Endothelial cell of umbilical vein (primary cell): ENCODE measurements around the gene TLR9. TPM values are rescaled to one million over a fixed set of nuclear protein-coding genes. Genes with fewer than 3 reads are reported as not detected.

Source experiments
- BruUV-seq: library from RNA; stranded (reverse); fragments of 400-500 nt; replicated peaks from 2 replicates; lab custom pipeline; 2021; lab: Mats Ljungman, UMichigan
- CTCF ChIA-PET: fragments of 300-600, 350-600 bp; sonication (Branson Sonifier 250); formaldehyde crosslinking; loops from one replicate; lab custom pipeline; 2021; ENCODE audit warnings: antibody characterized with exemption, inconsistent platforms; lab: Charles Lee
- POLR2A ChIA-PET: fragments of 300-600, 350-600 bp; sonication (Branson Sonifier 250); formaldehyde crosslinking; loops from one replicate; lab custom pipeline; 2021; ENCODE audit warnings: antibody characterized with exemption, inconsistent platforms; lab: Charles Lee
- DNase-seq: peaks from one replicate; pipeline ENCODE4 v3.0.0-alpha.2; 2011; ENCODE audit warnings: low read depth, low spot score
- FAIRE-seq: peaks from 2 replicates; lab custom pipeline; 2011; peaks lifted over from hg19 to GRCh38; lab: Jason Lieb, UNC
- H2AFZ ChIP-seq: 2 replicates; pipeline ENCODE4 v1.6.0; 2012; ENCODE audit warnings: low read depth, low read length, control low read depth, inconsistent platforms
- H3K27ac ChIP-seq: 2 replicates; pipeline ENCODE4 v1.5.1; 2011; ENCODE audit warnings: low read depth, mild to moderate bottlenecking, control low read depth, low read length, moderate library complexity; ENCODE audit not compliant: insufficient read depth
- H3K27me3 ChIP-seq, 2 experiments: 2 replicates each; pipeline versions ENCODE4 v1.6.0 to v1.6.1; 2011; ENCODE audit warnings: low read length in 2 of 2, mixed read lengths in 1 of 2; ENCODE audit not compliant: control insufficient read depth in 2 of 2, insufficient read depth in 2 of 2
- H3K36me3 ChIP-seq, 2 experiments: 2 replicates in 1 of 2; 3 replicates in 1 of 2; pipeline ENCODE4 v1.5.1; 2011; ENCODE audit warnings: low read length in 2 of 2, mild to moderate bottlenecking in 1 of 2, moderate library complexity in 1 of 2; ENCODE audit not compliant: control insufficient read depth in 2 of 2, insufficient read depth in 2 of 2; ENCODE audit errors: extremely low read depth in 1 of 2
- H3K4me1 ChIP-seq: 3 replicates; pipeline ENCODE4 v1.5.1; 2011; ENCODE audit warnings: mild to moderate bottlenecking, low read length; ENCODE audit not compliant: control insufficient read depth, insufficient read depth; ENCODE audit errors: extremely low read depth
- H3K4me2 ChIP-seq: 2 replicates; pipeline ENCODE4 v1.6.1; 2011; ENCODE audit warnings: low read length, control low read depth, mixed read lengths; ENCODE audit not compliant: insufficient read depth
- H3K4me3 ChIP-seq, 3 experiments: fragments of 200-600 bp in 1 of 3; sonication (generic), shearing (Covaris generic) in 1 of 3; replicated peaks in 1 of 3; 2 replicates each; pipeline ENCODE4 v1.5.1; 2011 to 2016; ENCODE audit warnings: control low read depth in 3 of 3, low read length in 3 of 3, mild to moderate bottlenecking in 2 of 3, inconsistent platforms in 1 of 3, low read depth in 1 of 3, moderate library complexity in 1 of 3; ENCODE audit not compliant: insufficient read depth in 1 of 3
- H3K79me2 ChIP-seq: 2 replicates; pipeline ENCODE4 v1.6.0; 2012; ENCODE audit warnings: low read length, inconsistent platforms; ENCODE audit not compliant: control insufficient read depth, insufficient read depth
- H3K9ac ChIP-seq: replicated peaks from 2 replicates; pipeline ENCODE3; 2011; ENCODE audit warnings: low read length, control low read depth; ENCODE audit not compliant: insufficient read depth; ENCODE audit errors: extremely low read depth
- H3K9me1 ChIP-seq: replicated peaks from 3 replicates; pipeline ENCODE4 v1.6.0; 2011; ENCODE audit warnings: mild to moderate bottlenecking, low read length; ENCODE audit not compliant: control insufficient read depth, insufficient read depth; ENCODE audit errors: extremely low read depth
- H3K9me3 ChIP-seq: replicated peaks from 2 replicates; pipeline ENCODE4 v1.5.1; 2012; ENCODE audit warnings: low read length, inconsistent platforms; ENCODE audit not compliant: control insufficient read depth, insufficient read depth
- H4K20me1 ChIP-seq: replicated peaks from 2 replicates; pipeline ENCODE3; 2011; ENCODE audit warnings: mild to moderate bottlenecking, low read length; ENCODE audit not compliant: control insufficient read depth, insufficient read depth; ENCODE audit errors: extremely low read depth
- EZH2 ChIP-seq: IDR thresholded peaks from 2 replicates; pipeline ENCODE4 v1.6.1; 2012; ENCODE audit warnings: borderline replicate concordance, low read depth, mild to moderate bottlenecking, moderate library complexity, low read length, inconsistent platforms; ENCODE audit not compliant: severe bottlenecking
- FOS ChIP-seq: IDR thresholded peaks from 2 replicates; pipeline ENCODE4 v1.6.1; 2011; ENCODE audit warnings: mild to moderate bottlenecking, low read length, moderate library complexity, borderline replicate concordance; ENCODE audit not compliant: insufficient read depth
- GATA2 ChIP-seq: IDR thresholded peaks from 2 replicates; pipeline ENCODE4 v1.7.0; 2011; ENCODE audit warnings: low read depth, mild to moderate bottlenecking, moderate library complexity, mixed read lengths, low read length; ENCODE audit not compliant: insufficient read length, insufficient read depth
- JUN ChIP-seq: IDR thresholded peaks from 2 replicates; pipeline ENCODE4 v1.6.1; 2011; ENCODE audit warnings: borderline replicate concordance, low read depth; ENCODE audit not compliant: insufficient read length, insufficient read depth
- MAX ChIP-seq: IDR thresholded peaks from 2 replicates; pipeline ENCODE4 v1.6.1; 2011; ENCODE audit not compliant: insufficient read depth, insufficient read length
- MYC ChIP-seq: IDR thresholded peaks from one replicate; pipeline ENCODE4 v1.6.1; 2011; ENCODE audit warnings: mild to moderate bottlenecking, low read depth, low read length
- POLR2A ChIP-seq: IDR thresholded peaks from 2 replicates; pipeline ENCODE4 v1.6.1; 2012; ENCODE audit warnings: low read depth, mild to moderate bottlenecking, control low read depth, low read length
- POLR2AphosphoS5 ChIP-seq: IDR thresholded peaks from 2 replicates; pipeline ENCODE4 v1.6.1; 2012; ENCODE audit warnings: low read depth, mild to moderate bottlenecking, control low read depth, low read length, moderate library complexity; ENCODE audit not compliant: insufficient read depth
- dilution Hi-C: fragments of 300-500 bp; cut with MboI; formaldehyde crosslinking; loops from one replicate; pipeline ENCODE4 v1.15.0; 2019; ENCODE audit warnings: low sequenced_read_pairs; ENCODE audit not compliant: extremely low pct_ligation_motif_present
- intact Hi-C: fragments of 100-400 bp; cut with micrococcal nuclease; formaldehyde crosslinking; loops from one replicate; pipeline ENCODE4 v1.10.0; 2022
- polyA plus RNA-seq, 4 experiments: library from polyadenylated mRNA; depleted of rRNA in 3 of 4; stranded (reverse) in 3 of 4; unstranded in 1 of 4; fragments of >200 nt; gene quantifications; 2 replicates each; pipeline versions ENCODE4 v1.2.1 to v1.2.3, GENCODE V29; 2011 to 2012; ENCODE audit warnings: missing spikeins in 1 of 4
- total RNA-seq: library from RNA; stranded (reverse); gene quantifications from 2 replicates; pipeline ENCODE4 v1.2.3, GENCODE V29; 2021
- TF ChIP-seq, protein P1 (sequence below), 2 donors: IDR thresholded peaks; 1 replicate in 1 of 2; 2 replicates in 1 of 2; pipeline ENCODE4 v1.5.1; 2011; ENCODE audit warnings: low read length in 2 of 2, mild to moderate bottlenecking in 2 of 2, moderate library complexity in 2 of 2, control low read depth in 1 of 2, inconsistent platforms in 1 of 2, low read depth in 1 of 2; ENCODE audit not compliant: insufficient read depth in 1 of 2; ENCODE audit errors: extremely low read depth in 1 of 2

Gene TLR9
- total and polyA plus RNA-seq, 2 donors (not counting 3 experiments of a cell fraction or from before 2014, with no cell fraction given), result not detected

- no peak overlapping the region for H3K4me2 ChIP-seq
- no peaks in the 10 kb centered on the region for H3K9me1 ChIP-seq
- H3K27ac ChIP-seq, result no peak overlapping the region
- intact Hi-C loops (no loop called here), dilution Hi-C loops (no loop called here)
- no peak for FAIRE-seq
- H3K9me3 ChIP-seq, result no peaks in the 10 kb centered on the region
- no peaks in the 10 kb centered on the region for H3K27me3 ChIP-seq
- BruUV-seq, result no TSS peak
- peaks cover 5% of the 10 kb centered on the region for H3K79me2 ChIP-seq
- ChIA-PET CTCF (interaction anchor here (1.6 kb wide), 1 partner anchor 8 kb away, joined by 10 read pairs; no protein-coding TSS in a partner anchor), POLR2A (no interaction called here)
- no peak overlapping the region for H2AFZ ChIP-seq
- peaks cover 14 to 27% of the 10 kb centered on the region in 2 experiments for H3K36me3 ChIP-seq
- no peak for DNase-seq
- H3K4me3 ChIP-seq, result no peak overlapping the region
- no peaks in the 10 kb centered on the region for H4K20me1 ChIP-seq
- H3K9ac ChIP-seq, result no peak overlapping the region
- TF ChIP-seq MAX (no peak), EZH2 (no peak), MYC (no peak), GATA2 (no peak), JUN (no peak), FOS (no peak)
- no peaks in the 10 kb centered on the region for H3K4me1 ChIP-seq
Observed at GRCh38 chr3:52228266-52228665, 2.8 kb upstream of the TLR9 start.

- no peaks in the 10 kb centered on the region for H3K9me3 ChIP-seq
- H2AFZ ChIP-seq, result no peak overlapping the region
- no TSS peak for BruUV-seq
- CTCF ChIA-PET, result no interaction called here
- H4K20me1 ChIP-seq, result no peaks in the 10 kb centered on the region
- no peaks in the 10 kb centered on the region for H3K4me1 ChIP-seq
- no peaks in the 10 kb centered on the region for H3K9me1 ChIP-seq
- intact Hi-C loops (no loop called here), dilution Hi-C loops (no loop called here)
- no peak overlapping the region for H3K4me2 ChIP-seq
- peaks cover 5% of the 10 kb centered on the region for H3K79me2 ChIP-seq
- H3K27ac ChIP-seq, result no peak overlapping the region
- DNase-seq, result no peak
- H3K27me3 ChIP-seq, result no peaks in the 10 kb centered on the region
- no peak for FAIRE-seq
- no peak overlapping the region for H3K4me3 ChIP-seq
- POLR2A ChIA-PET, result interaction anchor here (0.7 kb wide), 1 partner anchor 10 kb away, joined by 5 read pairs; no protein-coding TSS in a partner anchor
- TF ChIP-seq, protein P1, sequence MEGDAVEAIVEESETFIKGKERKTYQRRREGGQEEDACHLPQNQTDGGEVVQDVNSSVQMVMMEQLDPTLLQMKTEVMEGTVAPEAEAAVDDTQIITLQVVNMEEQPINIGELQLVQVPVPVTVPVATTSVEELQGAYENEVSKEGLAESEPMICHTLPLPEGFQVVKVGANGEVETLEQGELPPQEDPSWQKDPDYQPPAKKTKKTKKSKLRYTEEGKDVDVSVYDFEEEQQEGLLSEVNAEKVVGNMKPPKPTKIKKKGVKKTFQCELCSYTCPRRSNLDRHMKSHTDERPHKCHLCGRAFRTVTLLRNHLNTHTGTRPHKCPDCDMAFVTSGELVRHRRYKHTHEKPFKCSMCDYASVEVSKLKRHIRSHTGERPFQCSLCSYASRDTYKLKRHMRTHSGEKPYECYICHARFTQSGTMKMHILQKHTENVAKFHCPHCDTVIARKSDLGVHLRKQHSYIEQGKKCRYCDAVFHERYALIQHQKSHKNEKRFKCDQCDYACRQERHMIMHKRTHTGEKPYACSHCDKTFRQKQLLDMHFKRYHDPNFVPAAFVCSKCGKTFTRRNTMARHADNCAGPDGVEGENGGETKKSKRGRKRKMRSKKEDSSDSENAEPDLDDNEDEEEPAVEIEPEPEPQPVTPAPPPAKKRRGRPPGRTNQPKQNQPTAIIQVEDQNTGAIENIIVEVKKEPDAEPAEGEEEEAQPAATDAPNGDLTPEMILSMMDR (IDR thresholded peaks at IDR 0.05; ENCODE audit: extremely low read depth in 1 of 2, insufficient read depth in 1 of 2, low read depth in 1 of 2, low read length in 2 of 2), result no peak
- TF ChIP-seq JUN (no peak), MYC (no peak), EZH2 (no peak), GATA2 (no peak), POLR2A (no peak), MAX (no peak), FOS (no peak), POLR2AphosphoS5 (no peak)
- no peak overlapping the region for H3K9ac ChIP-seq
- H3K36me3 ChIP-seq, result peaks cover 14 to 24% of the 10 kb centered on the region in 2 experiments
Observed at GRCh38 chr3:52227766-52228165, 2.3 kb upstream of the TLR9 start.
